Kasumi-1 (cell line): Measurements from ENCODE around the gene PDE11A.

Experiments used
- DNase-seq, 2 experiments: peaks; one replicate each; lab custom pipeline; 2025; lab: John Stamatoyannopoulos, UW

The PDE11A gene

DNA sequence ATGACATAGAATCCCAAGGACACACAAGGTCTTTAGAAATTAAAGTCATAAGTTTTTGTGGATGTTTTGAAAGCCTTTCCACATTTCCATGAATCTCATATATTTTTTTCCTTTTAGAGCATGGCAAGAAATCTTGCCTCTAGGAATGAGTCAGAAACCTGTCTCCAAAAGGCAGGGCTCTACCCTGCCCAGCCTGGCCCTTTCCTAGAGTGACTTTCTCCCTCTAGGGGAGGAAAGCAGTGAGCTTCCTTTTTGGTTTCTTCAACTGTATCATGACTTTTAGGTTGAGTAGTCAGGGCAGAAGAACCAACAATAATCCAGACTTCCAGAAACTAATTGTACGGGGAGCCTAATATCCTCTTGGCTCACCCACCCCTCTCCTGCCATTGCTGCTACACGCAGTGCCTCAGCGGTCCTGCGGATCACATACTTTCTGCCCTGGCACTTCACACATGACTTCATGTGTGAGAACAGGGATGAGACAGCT is 379.8 kb downstream of the PDE11A start:
- DNase-seq = no peak

- no peak for DNase-seq
These were observed 380.4 kb downstream of the PDE11A start for GRCh38 chr2:177692042-177692782.

- DNase-seq = no peak
These were observed 381.4 kb downstream of the PDE11A start for GRCh38 chr2:177691177-177691576.

- peak; percentile 19 to 29 for DNase-seq
These were observed 383.0 kb downstream of the PDE11A start for GRCh38 chr2:177689623-177690022.

DNA sequence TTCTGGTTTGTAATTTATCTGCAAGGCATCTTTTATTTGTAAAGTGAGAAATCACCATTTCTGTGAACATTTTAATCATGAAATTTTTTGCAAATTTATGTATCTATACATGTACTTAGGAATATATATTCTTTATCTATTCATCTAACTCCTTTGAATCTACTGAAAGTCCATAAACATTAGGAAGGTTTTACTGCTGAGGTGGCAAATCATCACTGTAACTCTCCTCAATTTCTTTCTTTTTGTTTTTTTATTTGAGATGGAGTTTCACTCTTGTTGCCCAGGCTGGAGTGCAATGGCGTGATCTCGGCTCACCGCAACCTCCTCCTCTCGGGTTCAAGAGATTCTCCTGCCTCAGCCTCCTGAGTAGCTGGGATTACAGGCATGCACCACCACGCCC is 383.7 kb downstream of the PDE11A start:
- DNase-seq = no peak

GRCh38 chr2:177683661-177684069 is 388.9 kb downstream of the PDE11A start:
- DNase-seq = no peak

DNA sequence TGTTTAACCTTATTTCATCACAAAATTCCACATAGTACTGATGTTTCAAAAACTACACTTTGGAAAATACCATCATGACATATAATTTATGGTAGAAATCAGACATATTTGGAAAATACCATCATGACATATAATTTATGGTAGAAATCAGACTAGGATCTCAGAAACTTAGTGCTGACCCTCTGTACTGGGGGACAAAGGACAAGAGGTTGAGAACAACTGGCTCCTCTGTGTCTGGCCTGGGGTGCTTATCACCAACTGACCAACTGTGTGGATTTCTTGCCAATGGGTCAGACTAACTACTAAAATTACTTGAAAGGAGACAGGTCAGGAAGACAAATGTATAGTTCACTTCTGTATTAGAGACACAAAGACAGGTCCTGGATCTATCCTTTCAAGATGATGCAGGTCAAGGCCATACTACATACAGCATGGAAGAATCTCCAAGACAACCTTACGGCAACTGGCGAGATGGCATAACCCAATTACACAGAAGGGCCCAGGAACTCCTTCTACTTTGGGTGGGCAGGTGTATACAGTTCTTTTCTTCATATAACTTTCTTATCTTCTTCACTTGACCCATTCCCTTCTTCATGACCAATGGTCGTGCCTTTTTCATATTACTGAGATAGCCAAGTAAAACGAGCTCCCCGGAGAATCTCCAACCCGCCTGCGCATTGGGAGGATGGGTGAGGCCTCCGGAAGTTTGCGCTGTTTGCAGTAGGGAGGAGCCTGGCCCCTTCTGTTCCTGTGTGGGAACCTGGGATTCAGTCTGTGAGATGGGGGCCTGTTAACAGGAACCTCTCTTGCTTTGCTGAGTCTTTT is 389.5 kb downstream of the PDE11A start:
- DNase-seq = no peak

DNA sequence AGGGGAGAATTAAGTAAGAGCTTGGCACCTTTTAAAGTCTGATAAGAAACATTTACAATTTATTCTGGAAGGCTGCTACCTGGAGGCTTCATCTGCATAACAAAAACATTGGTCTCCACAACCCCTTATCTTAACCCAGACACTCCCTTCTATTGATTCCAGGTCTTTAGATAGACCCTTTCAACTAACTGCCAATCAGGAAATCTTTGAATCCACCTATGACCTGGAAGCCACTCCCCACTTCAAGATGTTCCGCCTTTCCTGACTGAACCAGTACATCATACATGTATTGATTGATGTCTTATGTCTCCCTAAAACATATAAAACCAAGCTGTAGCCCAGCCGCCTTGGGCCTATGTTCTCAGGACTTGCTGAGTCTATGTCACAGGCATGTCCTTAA is 390.6 kb downstream of the PDE11A start:
- no peak for DNase-seq

- no peak for DNase-seq
These were observed 391.5 kb downstream of the PDE11A start for GRCh38 chr2:177680866-177681712.

- no peak for DNase-seq
These were observed 392.7 kb downstream of the PDE11A start for GRCh38 chr2:177679611-177680605.

DNA sequence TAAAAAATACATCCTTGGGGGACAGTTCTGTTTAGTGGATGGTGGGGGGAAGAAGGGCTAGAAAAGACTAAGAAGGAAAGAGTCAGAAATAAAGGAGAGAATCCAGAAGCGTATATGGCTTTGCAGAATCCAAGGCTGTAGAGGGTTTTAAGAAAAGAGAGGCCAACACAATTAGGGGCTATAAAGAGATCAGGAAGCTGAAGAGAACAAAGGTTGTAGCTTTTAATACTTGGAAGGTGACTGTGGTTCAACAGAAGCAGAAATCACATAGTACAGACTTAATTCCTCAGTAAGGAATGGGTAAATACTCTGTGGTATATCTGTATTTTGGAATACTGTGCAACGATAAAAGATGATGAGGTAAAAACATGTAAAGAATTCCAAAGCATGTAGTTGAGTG is 393.6 kb downstream of the PDE11A start:
- no peak for DNase-seq

GRCh38 chr2:177676636-177677035 is 395.9 kb downstream of the PDE11A start:
- no peak for DNase-seq

DNA sequence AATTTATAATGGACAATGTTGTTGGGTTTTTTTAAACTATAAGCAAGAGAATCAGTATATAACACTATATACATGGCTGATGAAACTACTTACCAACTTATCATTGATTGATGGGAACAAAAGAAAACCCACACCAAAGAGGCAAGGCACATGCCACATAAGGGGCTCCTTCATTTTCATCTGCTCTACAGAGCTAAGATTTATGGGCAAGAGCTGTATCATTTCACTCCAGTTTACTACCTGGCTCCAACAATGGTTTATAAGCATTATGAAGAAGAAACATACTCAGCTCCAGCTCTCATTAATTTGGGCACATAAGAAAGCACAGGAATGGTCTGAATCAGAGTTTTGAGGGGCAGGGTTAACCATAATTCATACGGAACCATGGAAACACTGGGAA is 396.8 kb downstream of the PDE11A start:
- no peak for DNase-seq

GRCh38 chr2:177675350-177675821 is 397.2 kb downstream of the PDE11A start:
- no peak for DNase-seq

- DNase-seq = no peak
These were observed 398.7 kb downstream of the PDE11A start for GRCh38 chr2:177673602-177674595.

GRCh38 chr2:177671662-177672061 is 400.9 kb downstream of the PDE11A start:
- DNase-seq = no peak

GRCh38 chr2:177670791-177671535 is 401.6 kb downstream of the PDE11A start:
- DNase-seq = no peak

DNA sequence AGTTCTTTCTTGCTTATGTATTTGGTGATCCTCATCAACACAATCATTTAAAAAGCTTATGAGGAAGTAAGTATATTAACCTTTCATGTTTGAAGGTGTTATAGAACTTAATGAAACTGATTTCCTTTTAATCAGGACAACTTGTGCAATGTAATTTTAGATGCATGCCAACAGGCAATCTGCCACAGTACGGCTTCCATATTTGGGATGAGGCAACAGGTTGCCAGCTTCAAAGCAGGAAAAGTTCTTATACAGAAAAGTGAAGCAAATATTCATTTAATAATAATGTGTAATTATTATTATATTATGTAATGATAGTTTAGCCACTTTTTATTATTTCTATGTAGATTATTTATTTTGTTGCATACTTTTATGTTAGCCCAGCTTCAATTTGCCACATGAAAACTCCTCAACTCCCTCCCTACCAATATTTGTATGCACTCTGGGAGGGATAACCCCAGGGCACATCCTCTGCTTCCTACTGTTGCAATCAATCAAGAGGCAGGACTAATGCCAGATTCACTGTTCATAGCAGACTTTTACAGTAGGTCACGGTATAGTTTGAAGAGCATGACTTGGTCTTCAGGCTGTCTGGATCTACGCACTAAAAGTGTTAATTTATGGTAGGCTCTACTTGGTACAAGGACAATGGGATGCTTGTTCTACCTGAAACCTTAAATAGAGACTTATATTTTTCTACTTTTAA is 402.8 kb downstream of the PDE11A start:
- no peak for DNase-seq
